SH-SY5Y (cell line): ENCODE data around the gene CCDC157.

ENCODE experiments used
- GATA2 ChIP-seq: IDR thresholded peaks from 2 replicates; pipeline ENCODE4 v1.6.1; 2011; ENCODE audit warnings: mild to moderate bottlenecking, low read depth, low read length
- GATA3 ChIP-seq: IDR thresholded peaks from 2 replicates; pipeline ENCODE4 v1.6.1; 2011; ENCODE audit warnings: low read depth, mild to moderate bottlenecking, low read length, moderate library complexity

- no peak for TF ChIP-seq GATA2
- no peak for TF ChIP-seq GATA3
Observed at GRCh38 chr22:30307041-30307574, 49.7 kb upstream of the CCDC157 start.
